OCI-LY3 (cell line): Measurements from ENCODE around the gene TUBGCP2.

Experiments
- EZH2phosphoT487 ChIP-seq: fragments of 200-600 bp; shearing (Covaris generic); IDR thresholded peaks from 2 replicates; pipeline ENCODE4 v1.6.1; 2018; ENCODE audit warnings: antibody characterized with exemption, mixed run types, low read depth
- TF ChIP-seq, protein P1 (sequence below): fragments of 200-600, 300-600 bp; sonication (generic); IDR thresholded peaks from 2 replicates; pipeline ENCODE4 v1.5.1; 2014; ENCODE audit warnings: antibody characterized with exemption, low read length, low read depth

DNA sequence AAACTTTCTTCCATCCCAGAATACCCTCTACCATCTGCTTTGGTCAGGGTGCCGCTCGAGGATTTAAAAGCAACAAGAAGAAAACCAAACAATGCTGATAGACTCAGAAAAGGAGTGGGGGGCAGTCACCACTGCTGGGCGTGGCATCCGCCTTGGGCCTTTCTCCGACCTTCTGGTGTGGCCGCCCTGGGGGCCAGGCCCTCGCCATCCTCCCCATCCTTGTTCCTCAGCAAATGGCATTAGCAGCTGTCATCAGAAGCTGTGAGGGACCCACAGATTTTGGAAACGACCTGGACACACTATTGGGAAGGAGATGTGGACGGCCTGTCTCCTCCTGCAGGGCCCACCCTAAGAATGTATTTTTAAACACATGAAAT lies 4.1 kb upstream of the TUBGCP2 start:
- TF ChIP-seq, protein P1, sequence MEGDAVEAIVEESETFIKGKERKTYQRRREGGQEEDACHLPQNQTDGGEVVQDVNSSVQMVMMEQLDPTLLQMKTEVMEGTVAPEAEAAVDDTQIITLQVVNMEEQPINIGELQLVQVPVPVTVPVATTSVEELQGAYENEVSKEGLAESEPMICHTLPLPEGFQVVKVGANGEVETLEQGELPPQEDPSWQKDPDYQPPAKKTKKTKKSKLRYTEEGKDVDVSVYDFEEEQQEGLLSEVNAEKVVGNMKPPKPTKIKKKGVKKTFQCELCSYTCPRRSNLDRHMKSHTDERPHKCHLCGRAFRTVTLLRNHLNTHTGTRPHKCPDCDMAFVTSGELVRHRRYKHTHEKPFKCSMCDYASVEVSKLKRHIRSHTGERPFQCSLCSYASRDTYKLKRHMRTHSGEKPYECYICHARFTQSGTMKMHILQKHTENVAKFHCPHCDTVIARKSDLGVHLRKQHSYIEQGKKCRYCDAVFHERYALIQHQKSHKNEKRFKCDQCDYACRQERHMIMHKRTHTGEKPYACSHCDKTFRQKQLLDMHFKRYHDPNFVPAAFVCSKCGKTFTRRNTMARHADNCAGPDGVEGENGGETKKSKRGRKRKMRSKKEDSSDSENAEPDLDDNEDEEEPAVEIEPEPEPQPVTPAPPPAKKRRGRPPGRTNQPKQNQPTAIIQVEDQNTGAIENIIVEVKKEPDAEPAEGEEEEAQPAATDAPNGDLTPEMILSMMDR = no peak
- TF ChIP-seq EZH2phosphoT487 = no peak
